Measurements from ENCODE around the gene PHF20.
"Not testable (repeated sequence)": the region's sequence is repeated elsewhere in the genome, so short reads cannot be mapped to it uniquely, and the experiment has no call there.

The PHF20 gene

DNA sequence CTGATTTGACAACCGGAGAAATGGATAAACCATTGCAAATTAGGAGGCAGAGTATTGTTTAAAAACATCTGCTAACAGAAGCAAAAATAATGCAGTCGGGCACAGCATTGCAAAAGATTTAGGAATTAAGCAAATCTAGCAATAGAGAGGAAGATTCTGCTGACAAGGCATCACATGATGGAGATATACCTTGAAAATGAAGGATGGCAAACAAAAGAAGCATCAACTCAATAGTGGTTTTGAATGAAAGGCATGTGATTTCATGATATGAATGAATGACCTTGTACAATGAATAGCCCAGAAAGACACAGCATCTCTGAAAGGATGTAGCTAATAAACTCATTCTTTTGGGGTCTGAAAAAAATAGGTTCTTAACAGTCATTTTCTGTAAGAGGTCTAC, 21.2 kb upstream of the PHF20 start:
- TF ChIP-seq, protein P1, sequence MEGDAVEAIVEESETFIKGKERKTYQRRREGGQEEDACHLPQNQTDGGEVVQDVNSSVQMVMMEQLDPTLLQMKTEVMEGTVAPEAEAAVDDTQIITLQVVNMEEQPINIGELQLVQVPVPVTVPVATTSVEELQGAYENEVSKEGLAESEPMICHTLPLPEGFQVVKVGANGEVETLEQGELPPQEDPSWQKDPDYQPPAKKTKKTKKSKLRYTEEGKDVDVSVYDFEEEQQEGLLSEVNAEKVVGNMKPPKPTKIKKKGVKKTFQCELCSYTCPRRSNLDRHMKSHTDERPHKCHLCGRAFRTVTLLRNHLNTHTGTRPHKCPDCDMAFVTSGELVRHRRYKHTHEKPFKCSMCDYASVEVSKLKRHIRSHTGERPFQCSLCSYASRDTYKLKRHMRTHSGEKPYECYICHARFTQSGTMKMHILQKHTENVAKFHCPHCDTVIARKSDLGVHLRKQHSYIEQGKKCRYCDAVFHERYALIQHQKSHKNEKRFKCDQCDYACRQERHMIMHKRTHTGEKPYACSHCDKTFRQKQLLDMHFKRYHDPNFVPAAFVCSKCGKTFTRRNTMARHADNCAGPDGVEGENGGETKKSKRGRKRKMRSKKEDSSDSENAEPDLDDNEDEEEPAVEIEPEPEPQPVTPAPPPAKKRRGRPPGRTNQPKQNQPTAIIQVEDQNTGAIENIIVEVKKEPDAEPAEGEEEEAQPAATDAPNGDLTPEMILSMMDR (IDR thresholded peaks at IDR 0.05; ENCODE audit: low read depth, low read length, missing control alignments), result no peak
- no peaks in the 10 kb centered on the region for H3K27me3 ChIP-seq (replicated peaks)
- no peaks in the 10 kb centered on the region for H3K36me3 ChIP-seq (replicated peaks)
- no peak overlapping the region for H3K27ac ChIP-seq
- no peak for DNase-seq
- in situ Hi-C loops (cut with HindIII; ENCODE audit: low pct_ligation_motif_present, low sequenced_read_pairs), result no loop called here
- no peak overlapping the region for H3K4me3 ChIP-seq (ENCODE audit: low read depth, low read length)

DNA sequence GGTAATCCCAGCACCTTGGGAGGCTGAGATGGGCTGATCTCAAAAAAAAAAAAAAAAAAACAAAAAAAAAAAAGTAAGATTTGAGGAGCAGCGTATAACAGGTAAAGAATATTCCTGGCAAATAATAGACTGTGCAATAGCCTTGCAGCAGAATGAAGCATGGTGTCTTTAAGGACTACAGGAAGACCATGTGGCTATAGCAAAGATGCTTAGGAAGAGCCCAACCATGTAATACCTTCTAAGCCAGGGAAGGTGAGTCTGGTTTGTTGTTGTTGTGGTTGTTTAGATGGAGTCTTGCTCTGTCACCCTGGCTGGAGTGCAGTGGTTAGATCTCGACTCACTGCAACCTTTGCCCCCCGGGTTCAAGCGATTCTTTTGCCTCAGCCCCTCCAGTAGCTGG, 15.4 kb upstream of the PHF20 start:
- Histone ChIP-seq H3K4me3 (ENCODE audit: low read depth, low read length) (no peak overlapping the region), H3K27me3 (replicated peaks) (no peaks in the 10 kb centered on the region), H3K36me3 (replicated peaks) (no peaks in the 10 kb centered on the region), H3K27ac (no peak overlapping the region)
- in situ Hi-C loops (cut with HindIII; ENCODE audit: low pct_ligation_motif_present, low sequenced_read_pairs), result no loop called here
- no peak for DNase-seq
- TF ChIP-seq, protein P1 (IDR thresholded peaks at IDR 0.05; ENCODE audit: low read depth, low read length, missing control alignments), result no peak

DNA sequence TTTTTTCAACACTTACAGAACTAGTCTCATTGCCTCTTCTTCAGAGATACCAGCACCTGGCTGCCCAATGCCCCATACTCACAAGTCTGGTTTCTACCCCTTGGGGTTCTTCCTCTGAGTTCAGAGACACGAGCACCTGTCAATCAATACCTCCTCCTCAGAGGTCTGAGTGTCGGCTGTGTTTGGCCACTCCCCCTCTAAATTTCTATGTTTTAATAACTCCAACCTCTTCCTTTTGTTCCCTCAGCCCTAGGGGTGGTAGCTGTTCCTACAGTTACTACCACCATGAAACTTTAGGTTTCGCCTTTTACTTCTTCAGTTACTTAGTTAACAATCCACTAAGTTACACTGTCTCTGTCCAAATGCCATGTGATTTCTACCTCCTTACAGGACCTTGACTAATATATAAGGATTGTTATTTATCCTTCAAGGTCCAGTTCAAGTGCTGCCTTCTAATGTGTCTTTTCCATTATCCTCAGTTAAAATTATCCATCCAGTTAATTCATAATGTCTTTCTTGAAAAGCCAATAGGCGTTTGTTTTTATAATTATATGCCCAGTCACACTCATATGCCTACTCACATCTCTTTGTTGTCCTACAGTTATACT, 14.6 kb upstream of the PHF20 start:
- TF ChIP-seq, protein P1 (IDR thresholded peaks at IDR 0.05; ENCODE audit: low read depth, low read length, missing control alignments), result no peak
- no peak for DNase-seq
- H3K27me3 ChIP-seq (replicated peaks), result no peaks in the 10 kb centered on the region
- H3K36me3 ChIP-seq (replicated peaks), result no peaks in the 10 kb centered on the region
- no peak overlapping the region for H3K4me3 ChIP-seq (ENCODE audit: low read depth, low read length)
- in situ Hi-C loops (cut with HindIII; ENCODE audit: low pct_ligation_motif_present, low sequenced_read_pairs), result no loop called here
- H3K27ac ChIP-seq, result no peak overlapping the region

DNA sequence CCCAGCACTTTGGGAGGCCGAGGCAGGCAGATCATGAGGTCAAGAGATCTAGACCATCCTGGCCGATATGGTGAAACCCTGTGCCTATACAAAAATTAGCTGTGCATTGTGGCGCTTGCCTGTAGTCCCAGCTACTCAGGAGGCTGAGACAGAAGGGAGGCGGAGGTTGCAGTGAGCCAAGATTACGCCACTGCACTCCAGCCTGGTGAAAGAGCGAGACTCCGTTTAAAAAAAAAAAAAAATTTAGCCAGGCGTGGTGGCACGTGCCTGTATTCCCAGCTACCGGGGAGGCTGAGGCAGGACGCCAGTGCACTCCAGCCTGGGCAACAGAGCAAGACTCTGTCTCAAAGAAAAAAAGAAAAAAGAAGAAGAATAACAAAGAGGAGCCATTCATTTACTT, 10.3 kb upstream of the PHF20 start:
- H3K4me3 ChIP-seq (ENCODE audit: low read depth, low read length); DNase-seq; in situ Hi-C loops (cut with HindIII; ENCODE audit: low pct_ligation_motif_present, low sequenced_read_pairs); H3K27ac ChIP-seq; H3K36me3 ChIP-seq (replicated peaks); H3K27me3 ChIP-seq (replicated peaks): not testable (repeated sequence)

DNA sequence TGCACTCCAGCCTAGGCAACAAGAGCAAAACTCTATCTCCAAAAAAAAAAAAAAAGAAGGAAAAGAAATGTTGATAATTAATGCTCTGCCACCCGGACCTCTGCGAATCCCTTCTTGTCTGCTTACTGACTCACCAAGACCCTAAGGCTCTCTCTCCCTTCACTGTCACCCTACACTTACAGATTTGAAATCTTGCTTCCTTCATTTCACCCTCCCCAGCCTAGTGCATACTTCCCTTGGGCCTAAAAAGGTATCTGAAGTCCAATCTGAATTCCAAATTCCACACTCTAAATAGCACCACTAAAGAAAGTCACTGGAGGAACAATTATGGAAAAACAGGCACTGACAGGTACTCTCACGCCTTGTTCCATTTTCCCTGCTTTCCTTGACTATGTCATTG, 9.4 kb upstream of the PHF20 start:
- in situ Hi-C loops (cut with HindIII; ENCODE audit: low pct_ligation_motif_present, low sequenced_read_pairs), result no loop called here
- H3K27ac ChIP-seq, result no peak overlapping the region
- DNase-seq, result no peak
- H3K36me3 ChIP-seq (replicated peaks), result no peaks in the 10 kb centered on the region
- H3K4me3 ChIP-seq (ENCODE audit: low read depth, low read length), result no peak overlapping the region
- H3K27me3 ChIP-seq (replicated peaks), result no peaks in the 10 kb centered on the region
- TF ChIP-seq, protein P1 (IDR thresholded peaks at IDR 0.05; ENCODE audit: low read depth, low read length, missing control alignments), result no peak

DNA sequence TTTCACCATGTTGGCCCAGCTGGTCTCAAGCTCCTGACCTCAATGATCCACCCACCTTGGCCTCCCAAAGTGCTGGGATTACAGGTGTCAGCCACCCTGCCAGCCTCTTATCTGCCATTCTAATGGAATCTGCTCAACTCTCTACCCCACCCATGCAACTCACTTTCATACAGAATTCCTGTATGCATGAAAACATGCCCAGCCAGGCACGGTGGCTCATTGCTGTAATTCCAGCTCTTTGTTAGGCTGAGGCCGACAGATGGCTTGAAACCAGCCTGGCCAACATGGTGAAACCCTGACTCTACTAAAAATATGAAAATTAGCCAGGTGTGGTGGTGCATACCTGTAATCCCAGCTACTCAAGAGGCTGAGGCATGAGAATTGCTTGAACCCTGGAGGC, 6.9 kb upstream of the PHF20 start:
- H3K27ac ChIP-seq; H3K36me3 ChIP-seq (replicated peaks); H3K27me3 ChIP-seq (replicated peaks); in situ Hi-C loops (cut with HindIII; ENCODE audit: low pct_ligation_motif_present, low sequenced_read_pairs); DNase-seq; H3K4me3 ChIP-seq (ENCODE audit: low read depth, low read length): not testable (repeated sequence)

DNA sequence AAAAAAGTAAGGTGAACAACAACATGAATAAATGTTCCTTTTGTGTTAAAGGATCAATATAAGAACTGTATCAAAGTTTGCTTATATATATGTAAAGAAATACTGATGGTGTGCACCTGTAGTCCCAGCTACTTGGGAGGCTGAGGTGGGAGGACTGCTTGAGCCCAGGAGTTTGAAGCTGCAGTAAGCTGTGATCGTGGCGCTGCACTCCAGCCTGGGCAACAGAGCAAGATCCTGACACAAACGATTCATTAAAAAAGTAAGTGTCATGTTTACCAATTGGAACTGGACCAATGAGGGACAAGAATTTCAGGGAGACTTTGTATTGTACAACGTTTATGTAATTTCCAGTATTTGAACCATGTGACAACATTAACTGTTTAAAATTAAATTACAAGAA, 5.0 kb upstream of the PHF20 start:
- DNase-seq, result no peak
- TF ChIP-seq, protein P1 (IDR thresholded peaks at IDR 0.05; ENCODE audit: low read depth, low read length, missing control alignments), result no peak
- H3K27ac ChIP-seq, result no peak overlapping the region
- H3K27me3 ChIP-seq (replicated peaks), result no peaks in the 10 kb centered on the region
- H3K4me3 ChIP-seq (ENCODE audit: low read depth, low read length), result no peak overlapping the region
- in situ Hi-C loops (cut with HindIII; ENCODE audit: low pct_ligation_motif_present, low sequenced_read_pairs), result no loop called here
- no peaks in the 10 kb centered on the region for H3K36me3 ChIP-seq (replicated peaks)

Data from brain microvascular endothelial cell (primary cell).